AG10803 (cell line): ENCODE results near the gene PXMP4.

Experiments used
- DNase-seq: peaks from one replicate; pipeline ENCODE4 v3.0.0; 2010; ENCODE audit warnings: low read depth
- H3K4me3 ChIP-seq: 2 replicates; pipeline ENCODE4 v1.5.1; 2011; ENCODE audit warnings: mild to moderate bottlenecking, low read length, control low read depth
- CTCF ChIP-seq: conservative IDR thresholded peaks from 2 replicates; pipeline ENCODE4 v1.5.1; 2011; ENCODE audit warnings: mild to moderate bottlenecking, low read length, control low read depth, inconsistent platforms

PXMP4 gene

GRCh38 chr20:33656010-33656782 lies 63.9 kb downstream of the PXMP4 start:
- no peak overlapping the region for H3K4me3 ChIP-seq
- TF ChIP-seq CTCF = no peak
- DNase-seq = no peak

DNA sequence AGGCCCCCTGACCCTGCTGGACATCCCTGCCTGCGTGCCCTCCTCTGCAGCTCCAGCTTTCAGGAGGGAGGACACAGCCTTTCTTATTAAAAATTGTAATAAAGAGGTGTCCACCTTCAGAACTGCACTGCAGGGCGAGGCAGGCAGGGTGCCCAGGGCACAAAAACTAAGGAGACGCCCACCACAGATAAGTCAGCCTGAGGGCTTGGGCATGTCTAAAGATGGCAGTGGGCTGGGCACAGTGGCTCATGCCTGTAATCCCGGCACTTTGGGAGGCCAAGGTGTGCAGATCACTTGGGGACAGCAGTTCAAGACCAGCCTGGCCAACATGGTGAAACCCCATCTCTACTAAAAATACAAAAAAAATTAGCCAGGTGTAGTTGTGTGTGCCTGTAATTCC lies 64.9 kb downstream of the PXMP4 start:
- TF ChIP-seq CTCF = no peak
- no peak for DNase-seq
- no peak overlapping the region for H3K4me3 ChIP-seq

- TF ChIP-seq CTCF = no peak
- no peak overlapping the region for H3K4me3 ChIP-seq
- DNase-seq = no peak
These were observed 65.4 kb downstream of the PXMP4 start for GRCh38 chr20:33654680-33655161.

DNA sequence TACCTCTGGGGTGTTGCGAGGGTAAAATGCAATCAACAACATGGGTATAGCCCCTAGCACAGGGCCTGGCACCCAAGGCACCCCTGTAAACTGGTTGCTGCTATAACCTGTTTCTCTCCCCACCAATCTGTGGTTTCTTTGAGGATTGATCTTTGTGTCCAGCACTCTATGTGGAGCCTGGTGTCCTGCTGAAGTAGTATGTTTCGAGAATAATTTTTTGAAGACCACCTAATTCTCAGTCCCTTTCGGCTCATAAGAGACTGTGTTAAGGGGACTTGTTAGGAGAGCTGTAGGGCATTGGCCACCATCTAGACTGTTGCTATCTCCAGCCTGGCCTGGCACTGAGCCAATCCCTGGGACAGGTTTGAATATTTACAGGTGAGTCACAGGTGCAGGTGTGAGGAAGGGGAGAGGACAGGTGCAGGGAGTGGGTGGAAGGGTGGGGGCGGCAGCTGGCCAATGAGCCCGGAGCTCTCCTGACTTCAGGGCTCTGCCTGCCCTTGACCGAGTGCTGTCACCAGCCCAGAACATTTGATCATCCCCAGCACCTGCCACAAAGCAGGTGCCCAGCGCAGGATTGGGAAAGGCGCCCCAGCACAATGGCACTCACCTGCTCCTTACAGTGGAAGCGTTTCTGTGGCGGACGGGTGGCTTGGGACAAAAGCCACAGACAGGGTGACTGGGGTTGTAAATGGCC lies 66.1 kb downstream of the PXMP4 start:
- H3K4me3 ChIP-seq = no peak overlapping the region
- TF ChIP-seq CTCF = no peak
- no peak for DNase-seq

DNA sequence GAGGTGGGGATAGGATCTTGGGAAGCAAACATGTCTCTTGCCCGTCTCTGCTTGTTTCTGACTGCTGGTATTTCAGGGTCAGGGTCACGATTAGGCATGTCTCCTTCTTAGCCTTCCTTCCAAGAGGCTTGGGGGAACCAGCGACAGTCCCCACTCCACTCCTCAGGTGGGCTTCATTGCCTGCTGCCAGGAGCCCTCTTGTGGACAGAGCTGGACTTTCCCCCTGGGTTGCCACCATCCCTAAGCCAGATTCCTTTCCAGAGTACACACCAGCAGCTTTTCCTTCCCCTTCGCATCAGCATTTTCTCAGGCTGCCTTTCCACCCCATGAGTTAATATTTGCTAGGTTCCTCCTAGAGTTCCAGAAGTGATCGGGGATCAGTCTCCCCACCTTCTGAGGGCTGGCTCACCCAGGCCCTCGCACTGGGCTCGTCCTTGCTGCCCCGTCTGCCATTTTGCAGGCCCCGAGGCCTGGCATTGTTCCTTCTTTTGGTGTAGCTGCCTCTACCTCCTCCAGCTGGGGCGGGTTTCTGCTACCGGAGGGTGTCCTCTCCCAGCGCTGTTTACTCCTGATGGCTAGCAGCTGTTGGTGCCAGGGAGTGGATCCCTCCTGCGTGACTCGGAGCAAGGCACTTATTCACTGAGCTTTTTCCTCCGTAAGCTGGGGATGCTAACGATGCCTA lies 66.8 kb downstream of the PXMP4 start:
- peak; percentile 65 for DNase-seq
- peak overlapping the region; percentile 35 for H3K4me3 ChIP-seq
- peak; percentile 94 for TF ChIP-seq CTCF
